ENCODE data around the gene HRH4.

Gene HRH4

GRCh38 chr18:24514439-24514838 lies 54.0 kb downstream of the HRH4 start:
- DNase-seq: no peak

- DNase-seq: no peak
Observed at GRCh38 chr18:24515721-24516120, 55.3 kb downstream of the HRH4 start.

- DNase-seq: no peak
Observed at GRCh38 chr18:24516261-24516660, 55.8 kb downstream of the HRH4 start.

GRCh38 chr18:24517554-24517953 lies 57.1 kb downstream of the HRH4 start:
- DNase-seq: no peak

- DNase-seq: no peak
Observed at GRCh38 chr18:24518596-24518995, 58.2 kb downstream of the HRH4 start.
